GM19351 (cell line): ENCODE measurements around the gene ACO2.
"Not testable (repeated sequence)": the region's sequence is repeated elsewhere in the genome, so short reads cannot be mapped to it uniquely, and the experiment has no call there.

Experiments used
- ATAC-seq: cut with Tn5 transposase; IDR thresholded peaks from one replicate; pipeline ENCODE4 v1.9.1; 2021; ENCODE audit warnings: mild to moderate bottlenecking, moderate library complexity; ENCODE audit not compliant: unreplicated experiment

ACO2 gene

DNA sequence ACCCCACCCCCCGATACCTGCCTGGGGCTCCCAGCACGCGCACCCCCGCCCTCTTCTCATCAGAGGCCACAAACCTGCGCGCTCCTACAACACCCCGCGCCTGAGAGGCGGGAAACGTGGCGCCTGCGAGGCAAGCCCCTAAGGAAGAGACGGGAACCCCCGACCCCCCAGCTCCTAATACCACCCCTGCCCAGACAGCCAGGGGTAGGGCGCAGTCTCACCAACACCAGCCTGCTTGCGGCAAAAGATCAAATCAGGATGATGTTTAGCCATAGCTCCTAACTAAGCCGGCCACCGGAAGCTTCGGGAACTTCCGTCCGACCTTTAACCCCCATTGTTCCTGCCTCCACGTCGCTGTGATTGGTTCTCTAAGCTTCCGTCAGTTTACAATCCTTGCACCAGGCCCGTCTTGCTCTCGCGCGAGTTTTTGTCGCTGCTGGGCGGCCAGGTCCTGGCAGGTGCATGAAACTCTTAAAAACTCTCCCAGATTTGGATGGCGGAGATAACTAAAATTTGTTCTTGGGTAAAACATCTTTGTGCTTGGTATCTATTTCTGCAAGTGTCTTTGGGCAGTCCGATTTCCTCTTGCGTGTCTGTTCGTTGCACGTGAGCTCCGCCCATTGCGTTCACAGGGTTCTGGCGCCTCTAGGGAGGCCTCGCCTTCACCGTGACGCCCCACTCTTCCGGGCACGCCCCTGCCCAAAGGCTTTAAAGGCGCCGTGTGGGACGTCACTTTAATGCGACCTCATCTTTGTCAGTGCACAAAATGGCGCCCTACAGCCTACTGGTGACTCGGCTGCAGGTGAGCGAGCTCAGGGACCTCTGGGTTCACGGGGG is at the start of gene ACO2, which contains the start of gene PHF5A:
ACO2 (plus strand) TSS at position 737 of the 837 bp plus-strand sequence; CDS start at position 767, 30 bp downstream.
PHF5A (minus strand) TSS at position 312 of the 837 bp plus-strand sequence; CDS start at position 273, 39 bp downstream.
- ATAC-seq = peak; percentile 90

DNA sequence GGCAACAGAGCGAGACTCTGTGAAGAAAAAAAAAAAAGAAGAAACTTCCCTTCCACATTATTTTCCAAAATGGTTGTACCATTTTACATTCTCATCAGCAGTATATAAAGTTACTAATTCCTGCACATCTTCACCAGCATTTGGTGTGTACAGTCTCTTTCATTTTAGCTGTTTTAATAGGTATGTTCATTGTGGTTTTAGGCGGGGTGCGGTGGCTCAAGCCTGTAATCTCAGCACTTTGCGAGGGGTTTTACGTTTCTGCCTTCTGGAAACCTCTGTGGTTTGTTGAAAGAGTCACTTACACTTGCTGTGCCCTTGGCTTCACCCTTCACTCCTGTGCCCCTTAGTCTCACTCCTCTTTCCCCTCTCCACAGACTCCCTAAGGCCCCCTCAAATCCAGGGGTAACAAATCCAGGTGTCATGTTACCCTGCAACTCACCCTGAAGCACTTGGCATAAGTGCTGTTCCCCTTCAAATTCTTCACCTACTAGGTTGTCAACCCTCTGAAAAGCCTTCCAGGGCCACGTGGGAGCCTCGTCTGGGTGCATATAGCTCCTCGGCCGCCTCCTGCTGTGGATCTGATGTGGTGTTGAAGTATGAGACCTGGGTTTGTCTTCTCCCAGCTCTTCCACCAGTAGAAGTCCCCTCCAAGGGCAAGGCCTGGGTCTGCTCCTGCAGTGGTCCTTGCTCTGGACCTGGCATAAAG is 43.1 kb upstream of the ACO2 start:
- no peak for ATAC-seq

DNA sequence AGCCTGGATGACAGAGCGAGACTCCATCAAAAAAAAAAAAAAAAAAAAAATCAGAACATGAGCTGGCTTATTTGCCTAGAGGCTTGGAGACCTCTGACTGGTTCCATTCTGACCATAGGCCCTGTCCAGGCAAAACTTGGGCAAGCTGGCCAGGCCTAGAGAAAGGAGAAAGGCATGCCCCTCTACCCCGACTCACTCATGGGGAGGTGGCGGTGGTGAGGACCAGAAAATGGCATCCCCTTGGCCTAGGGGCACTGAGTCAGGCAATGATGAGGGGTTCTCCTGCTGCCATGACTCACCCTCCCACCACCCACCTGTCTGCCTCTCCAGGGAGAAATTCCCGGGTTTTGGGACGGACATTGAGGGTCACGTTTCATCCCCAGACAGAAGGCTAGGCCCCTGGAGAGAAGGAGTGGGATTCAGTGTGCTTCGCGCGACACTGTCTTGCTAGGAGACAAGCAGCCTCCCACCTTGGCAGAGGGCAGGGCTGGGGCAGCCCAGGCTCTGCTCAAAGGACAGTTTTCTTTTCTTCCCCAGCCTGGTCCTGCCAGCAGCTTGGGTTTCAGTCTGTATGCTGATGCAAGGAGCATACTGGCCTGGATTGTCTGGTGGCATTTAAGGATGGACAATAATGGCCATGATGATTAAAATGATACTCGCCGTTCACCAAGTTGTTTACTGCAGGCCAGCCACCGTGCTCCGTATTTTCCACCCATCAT is 39.5 kb upstream of the ACO2 start:
- ATAC-seq = no peak

DNA sequence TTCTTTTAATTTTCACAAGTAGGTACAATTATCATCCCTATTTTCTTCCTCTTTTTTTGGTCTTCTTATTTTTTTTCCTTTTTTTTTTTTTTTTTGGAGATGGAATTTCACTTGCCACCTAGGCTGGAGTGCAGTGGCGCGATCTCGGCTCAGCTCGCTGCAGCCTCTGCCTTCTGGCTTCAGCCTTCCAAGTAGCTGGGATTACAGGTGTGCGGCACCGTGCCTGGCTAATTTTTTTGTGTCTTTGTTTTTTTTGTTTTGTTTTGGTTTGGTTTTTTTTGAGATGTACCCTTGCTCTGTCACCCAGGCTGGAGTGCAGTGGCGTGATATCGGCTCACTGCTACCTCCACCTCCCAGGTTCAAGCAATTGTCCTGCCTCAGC is 39.0 kb upstream of the ACO2 start:
- ATAC-seq = no peak

DNA sequence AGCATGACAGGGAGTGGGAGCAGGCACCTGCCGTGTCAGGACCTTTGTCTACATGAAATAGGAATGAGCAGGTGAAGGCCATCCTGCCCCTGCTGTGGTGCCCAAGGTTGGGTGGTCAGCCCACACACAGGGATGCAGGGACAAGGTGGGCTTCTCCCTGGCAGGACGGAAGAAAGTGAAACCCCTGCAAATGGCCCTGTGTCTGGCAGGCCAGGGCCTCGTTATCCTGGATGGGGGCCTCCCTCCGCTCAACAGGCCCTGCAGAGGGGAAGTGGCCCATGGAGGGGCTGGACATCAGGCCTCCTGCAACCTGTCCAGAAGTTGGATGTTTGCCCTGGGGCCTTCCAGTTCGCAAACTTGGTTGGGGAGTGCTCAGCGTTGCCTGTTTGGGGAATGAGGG is 37.3 kb upstream of the ACO2 start:
- no peak for ATAC-seq

DNA sequence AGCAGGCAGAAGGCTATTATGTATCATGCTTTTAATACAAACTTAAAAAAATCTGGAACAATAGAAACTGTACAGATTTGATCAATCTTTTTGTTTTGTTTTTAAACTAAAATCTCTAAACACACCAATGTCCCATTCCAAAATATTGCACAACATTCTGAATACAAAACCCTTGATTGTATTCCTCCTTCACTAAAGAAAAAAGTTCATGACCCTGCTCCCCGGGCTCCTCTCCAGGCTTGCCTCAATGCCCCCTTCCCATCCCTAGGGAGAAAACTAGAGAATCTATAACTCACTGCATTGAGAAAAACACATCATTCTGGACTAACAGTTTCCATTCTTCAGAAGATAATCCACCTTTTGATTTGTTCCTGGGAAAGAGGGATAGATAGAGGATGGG is 35.4 kb upstream of the ACO2 start:
- ATAC-seq = not testable (repeated sequence)

DNA sequence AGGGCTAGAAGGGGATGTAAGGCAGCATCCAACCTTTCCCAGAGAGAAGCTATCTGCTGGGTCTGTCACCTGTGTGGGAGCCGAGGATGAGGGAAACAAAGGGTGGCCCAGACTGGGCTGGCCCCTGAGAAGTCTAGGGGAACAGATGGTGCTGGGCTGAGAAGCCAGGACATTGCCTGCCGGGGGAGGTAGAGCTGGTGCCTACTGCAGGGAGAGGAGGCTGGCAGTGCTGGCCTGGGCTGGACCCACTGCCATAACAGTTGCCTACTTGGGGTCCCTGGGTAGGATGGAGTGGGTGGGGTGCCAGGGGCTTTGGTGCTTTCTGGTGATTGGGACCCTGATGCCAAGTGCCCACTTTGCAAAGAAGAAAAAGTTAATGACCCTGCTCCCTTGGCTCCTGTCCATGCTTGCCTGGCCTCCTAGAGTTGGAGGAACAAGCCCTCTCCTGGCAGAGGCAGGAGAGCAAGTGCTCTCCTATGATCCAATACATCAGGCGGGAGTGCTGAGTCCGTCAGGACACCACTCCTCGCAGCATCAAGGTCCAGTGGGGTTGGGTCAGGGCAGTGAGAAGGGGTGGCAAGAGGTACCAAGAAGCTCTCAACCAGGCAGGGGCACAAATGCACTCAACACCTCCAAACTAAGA is 34.4 kb upstream of the ACO2 start:
- ATAC-seq = not testable (repeated sequence)

DNA sequence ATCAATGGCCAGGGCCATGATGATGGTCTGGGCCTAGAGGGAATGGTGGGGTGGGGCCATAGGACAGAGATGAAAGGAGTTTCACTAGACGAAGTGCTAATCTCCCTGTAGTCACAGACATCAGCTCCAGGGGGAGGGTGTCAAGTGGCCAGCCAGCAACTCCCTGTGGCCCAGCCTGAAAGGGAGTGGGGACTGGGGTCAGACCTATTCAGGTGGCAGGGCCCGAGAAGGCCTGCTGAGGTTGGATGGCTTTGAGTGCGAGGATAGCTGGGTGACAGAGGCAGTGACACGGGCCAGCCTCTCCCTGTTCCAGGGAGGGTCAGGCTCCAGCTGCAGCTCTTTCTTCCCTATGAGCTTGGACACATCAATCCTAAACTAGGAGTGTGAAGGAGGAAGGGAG is 33.4 kb upstream of the ACO2 start:
- no peak for ATAC-seq

DNA sequence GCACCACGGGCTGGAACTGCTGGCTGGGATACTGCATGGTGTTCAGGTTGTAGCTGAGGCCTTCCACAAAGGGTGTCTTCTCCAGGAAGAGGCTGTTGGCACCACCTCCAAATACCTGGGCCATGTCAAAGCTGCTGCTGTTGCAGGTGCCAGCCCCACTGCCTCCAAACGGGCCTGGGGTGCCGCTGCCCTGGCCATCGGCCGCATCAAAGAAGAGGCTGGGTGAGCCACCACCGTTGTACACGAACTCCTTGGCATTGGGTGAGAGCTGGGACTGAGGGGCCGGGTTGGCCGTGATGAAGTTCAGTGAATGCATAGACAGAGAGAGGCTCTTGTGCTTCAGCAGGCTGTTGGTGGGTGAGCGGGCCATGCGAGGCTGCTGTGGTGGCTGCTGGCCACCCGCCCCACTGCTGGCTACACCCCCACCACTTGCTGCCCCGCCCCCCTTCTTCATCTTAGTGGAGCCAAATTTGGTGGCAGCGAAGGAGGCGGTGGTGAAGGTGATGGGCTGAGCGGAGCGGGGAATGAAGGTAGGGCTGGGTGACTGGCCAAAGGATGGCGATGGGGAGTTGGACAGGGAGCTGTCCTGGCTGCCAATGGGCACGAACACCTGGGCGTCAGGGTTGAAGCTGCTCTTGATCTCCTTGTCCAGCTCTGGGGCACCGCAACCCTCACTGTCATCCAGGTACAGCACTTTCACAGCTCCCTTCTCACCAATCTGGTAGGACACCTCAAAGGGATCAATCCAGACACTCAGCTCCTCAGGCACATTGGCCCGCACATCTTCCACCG is 32.4 kb upstream of the ACO2 start:
- no peak for ATAC-seq

DNA sequence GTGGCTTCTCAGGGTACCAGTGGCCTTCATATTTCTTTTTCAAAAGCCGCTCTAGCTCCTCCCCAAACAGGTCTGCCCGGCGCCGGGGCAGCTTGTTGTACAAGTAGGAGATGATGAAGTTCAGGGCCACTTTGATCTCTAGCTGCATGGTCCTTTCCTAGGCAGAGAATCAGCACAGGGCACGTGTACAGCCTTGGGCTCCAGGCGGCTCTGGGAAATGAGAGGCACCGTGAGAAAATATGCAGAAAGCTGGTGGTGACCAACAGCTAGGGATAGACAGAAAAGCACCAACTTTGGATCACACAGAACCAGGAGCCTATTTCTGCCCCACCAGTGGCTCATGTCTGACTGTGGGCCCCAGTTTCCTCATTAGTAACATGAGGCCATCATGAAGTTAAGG is 31.7 kb upstream of the ACO2 start:
- ATAC-seq = no peak

DNA sequence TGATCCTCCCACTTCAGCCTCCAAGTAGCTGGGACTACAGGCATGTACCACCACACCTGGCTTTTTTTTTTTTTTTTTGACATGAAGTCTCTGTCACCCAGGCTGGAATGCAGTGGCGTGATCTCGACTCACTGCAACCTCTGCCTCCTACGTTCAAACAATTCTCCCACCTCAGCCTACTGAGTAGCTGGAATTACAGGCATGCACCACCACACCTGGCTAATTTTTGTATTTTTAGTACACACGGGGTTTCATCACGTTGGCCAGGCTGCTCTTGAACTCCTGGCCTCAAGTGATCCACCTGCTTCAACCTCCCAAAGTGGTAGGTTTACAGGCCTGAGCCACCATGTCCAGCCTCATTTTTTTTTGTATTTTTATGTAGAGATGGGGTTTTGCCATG is 28.4 kb upstream of the ACO2 start:
- not testable (repeated sequence) for ATAC-seq

DNA sequence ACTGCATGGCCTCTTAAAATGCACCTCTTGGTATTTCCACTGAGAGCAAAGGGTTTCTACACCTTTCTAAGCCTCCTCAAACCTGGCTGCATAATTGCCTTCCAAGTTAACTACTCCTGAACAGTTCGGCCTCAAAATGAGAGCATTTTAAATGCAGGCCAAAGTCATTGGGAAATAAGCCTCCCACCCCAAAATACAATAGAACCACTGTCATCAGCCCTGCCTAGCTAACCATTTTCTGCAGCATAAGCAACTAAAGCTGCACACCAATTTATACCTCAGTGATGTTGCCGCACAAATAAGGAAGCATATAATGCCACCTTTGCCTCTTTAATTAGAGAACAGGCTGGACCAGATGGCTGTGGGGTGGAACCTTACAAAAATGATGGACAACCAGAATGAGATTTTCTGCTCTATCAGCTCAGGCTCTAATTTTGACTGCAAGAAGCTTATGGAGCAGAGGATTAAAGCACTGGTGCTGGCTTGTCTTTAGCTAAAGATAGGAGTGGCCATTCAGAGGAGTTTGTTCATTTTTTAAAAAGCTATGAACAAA is 26.6 kb upstream of the ACO2 start:
- ATAC-seq = no peak

DNA sequence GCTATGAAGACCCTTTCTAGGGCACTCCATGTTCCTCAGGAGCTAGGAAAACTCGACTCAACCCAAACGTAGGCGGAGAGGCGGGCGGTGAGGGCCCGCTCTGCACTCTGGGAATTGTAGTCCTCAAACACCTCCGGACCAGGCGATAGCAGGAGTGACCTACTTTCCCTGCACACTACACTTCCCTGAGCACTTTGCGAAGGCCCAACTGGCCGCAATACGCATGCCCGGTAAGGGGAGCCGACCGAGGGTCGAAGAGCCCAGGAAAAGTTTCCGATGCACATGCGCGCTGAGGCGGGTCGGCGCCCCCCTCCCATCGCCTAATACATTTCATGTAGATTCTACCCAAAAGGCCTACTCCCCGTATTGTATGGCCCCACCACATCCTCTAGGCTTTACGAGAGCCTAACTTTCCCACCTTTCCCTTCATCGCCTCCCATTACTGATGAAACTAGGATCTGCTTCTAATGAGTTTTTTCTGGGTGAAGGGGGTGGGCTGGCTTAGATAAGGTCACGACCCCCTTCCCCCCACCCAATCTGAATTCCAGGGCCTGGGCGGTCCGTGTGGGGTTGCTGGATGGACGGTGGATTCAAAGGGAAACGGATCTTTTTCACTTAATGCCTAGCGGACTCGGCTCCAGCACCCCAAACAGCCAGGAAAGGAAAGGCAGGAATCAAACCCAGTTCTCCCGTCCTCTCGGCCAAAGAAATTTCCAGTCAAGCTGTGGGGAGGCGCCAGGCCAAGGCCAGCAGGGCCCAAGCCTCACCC is 24.4 kb upstream of the ACO2 start:
- peak; percentile 56 for ATAC-seq

DNA sequence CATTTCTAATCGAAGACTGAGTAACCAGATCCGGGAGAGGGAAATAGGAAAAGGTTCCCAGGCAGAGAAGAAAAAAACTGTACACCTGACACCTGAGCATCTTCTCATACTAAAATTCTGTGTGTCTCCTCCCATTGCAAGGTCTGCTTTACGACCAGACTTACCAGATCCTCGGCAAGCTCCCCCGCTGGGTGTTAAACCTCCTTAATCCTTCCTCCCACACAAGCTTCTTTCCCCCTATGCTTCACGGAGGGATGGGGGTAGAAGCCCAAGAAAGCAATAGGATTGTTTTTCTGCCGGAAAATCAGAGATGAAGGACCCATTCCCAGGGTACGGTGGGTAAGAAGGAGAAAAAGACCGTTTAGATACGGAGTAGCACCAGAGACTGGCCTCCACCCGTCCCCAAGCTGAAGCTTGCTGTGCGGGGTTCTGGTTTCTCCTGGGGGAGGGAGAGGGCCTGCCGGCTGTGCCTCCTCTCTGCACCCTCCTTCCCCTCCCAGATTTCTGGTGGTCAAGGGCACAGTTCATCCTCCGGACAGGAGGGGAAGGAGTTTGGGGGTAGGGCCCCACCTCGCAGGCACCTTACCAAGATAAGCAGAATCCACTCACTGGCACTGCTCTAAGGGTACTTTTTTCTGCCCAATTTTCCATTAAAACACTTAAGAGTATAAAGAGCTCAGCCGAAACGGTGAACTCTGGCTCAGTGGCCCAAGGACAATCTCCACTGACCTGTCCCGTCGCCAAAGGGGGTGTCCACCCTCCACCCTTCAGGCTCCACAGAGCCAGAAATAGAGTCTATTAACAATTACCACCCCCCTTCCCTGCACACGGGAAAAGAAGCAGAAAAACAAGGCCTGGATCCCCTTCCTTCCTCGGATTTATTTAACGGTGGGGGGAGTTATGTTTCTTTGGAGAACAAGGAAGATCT is 23.5 kb upstream of the ACO2 start:
- ATAC-seq = no peak

DNA sequence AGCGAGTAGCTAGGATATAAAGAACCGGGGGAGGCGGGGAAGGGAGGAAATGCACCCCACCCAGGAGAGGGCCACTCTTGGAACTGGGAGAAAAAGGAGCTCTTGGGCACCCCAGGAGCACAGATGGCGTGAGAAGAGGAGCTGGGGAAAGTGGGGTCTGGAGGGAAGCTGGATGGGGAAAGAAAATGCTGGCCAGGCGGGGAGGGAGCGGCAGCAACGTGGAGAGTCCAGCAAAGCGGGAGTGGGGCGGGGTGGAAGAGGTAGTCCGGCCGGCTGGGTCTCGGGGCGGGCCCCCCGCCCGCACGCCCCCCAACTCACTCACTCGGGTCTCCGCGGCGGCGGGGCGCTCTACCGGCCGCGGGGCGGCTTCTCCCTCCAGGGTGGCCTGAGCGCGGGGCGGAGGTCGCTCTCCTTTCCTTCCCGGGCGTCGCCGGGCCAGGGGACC is 22.8 kb upstream of the ACO2 start:
- ATAC-seq = no peak

DNA sequence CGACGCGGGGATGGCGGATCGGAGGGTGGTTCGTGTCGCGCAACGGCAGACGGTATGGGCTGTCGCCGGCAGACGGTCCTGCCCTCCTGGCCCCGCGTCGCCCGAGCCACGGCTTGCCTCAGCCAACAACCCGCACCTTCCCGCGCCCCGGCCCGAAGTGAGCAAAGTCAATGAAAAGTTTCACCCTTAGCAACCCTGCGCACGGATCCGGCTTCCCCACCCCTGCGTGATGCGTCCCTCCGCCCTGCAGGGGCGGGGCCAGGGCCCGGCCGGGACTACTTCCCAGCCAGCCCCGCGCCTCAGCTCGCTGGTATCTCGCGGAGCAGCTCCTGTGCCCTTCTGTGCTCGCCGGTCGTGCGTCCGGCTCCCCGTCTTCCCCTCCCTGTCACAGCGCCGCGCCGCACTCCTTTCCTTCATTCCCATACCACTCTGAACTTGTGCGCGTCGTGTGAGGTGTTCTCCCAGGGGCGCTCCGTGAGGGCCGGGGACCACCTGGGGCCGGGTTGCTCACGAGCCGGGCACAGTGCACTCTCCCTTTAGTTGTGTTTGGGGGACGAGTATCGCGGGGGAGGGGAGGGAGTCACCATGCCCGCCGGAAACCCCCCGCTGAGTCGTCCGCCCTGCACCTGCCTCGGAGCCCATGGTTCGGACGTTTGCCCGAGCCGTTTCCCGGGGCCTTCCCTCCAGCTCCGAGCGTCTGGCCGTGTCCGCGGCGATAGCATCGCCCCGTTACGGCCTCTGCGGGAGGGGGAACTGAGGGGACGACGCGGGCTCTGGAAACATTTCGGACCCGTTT is 22.1 kb upstream of the ACO2 start, which contains the start of gene TOB2:
TOB2 (minus strand) TSS at position 163 of the 796 bp plus-strand sequence. CDS start 9,456 bp downstream, outside the sequence.
- peak; percentile 34 for ATAC-seq
